Measurements from ENCODE around the gene IFITM2.

IFITM2 gene

DNA sequence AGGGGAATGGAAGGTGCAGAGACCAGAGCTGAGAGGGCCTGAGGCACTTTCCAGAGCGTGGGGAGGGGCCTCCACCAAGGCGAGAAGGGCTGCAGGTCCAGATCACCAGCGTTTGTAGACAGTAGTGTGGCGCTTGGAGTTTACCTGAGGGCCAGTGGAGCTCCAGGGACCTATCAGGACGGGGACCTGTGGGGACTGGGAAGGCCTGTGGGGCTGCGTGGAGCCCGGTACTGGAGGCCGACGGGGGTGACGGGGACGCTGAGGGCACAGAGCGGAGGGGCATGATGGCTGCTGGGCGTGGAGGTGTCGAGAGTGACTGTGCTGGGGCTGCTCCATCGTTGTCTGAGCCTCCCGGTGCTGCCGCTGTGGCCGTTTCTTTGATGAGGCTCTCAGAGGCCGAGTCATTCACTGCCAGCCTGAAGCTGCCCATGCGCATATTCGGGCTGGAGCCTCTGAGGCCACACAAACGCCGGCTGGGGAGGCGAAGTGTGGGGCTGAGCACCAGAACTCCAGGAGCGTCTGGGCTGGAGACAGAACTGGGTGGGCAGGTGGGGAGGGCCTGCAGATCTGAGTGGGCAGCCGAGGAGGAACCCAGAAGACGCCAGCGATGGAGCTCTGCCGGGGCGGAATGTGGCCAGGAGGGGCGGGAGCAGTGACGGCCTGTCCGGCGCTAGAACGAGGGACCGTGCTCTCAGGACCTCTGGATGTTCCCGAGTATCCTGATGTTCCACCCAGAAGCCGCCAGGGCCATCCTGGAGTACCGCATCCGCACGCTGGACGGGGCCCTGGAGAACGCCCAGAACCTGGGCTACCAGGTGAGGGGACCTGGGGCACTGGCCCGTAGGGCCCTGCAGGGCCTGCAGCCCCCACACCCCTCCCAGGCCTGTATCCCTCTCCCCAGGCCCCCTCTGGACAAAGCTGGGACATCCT lies 16.1 kb upstream of the IFITM2 start:
- FAIRE-seq (no peak), DNase-seq (ENCODE audit: extremely low spot score, insufficient read length, low read depth) (no peak)

DNA sequence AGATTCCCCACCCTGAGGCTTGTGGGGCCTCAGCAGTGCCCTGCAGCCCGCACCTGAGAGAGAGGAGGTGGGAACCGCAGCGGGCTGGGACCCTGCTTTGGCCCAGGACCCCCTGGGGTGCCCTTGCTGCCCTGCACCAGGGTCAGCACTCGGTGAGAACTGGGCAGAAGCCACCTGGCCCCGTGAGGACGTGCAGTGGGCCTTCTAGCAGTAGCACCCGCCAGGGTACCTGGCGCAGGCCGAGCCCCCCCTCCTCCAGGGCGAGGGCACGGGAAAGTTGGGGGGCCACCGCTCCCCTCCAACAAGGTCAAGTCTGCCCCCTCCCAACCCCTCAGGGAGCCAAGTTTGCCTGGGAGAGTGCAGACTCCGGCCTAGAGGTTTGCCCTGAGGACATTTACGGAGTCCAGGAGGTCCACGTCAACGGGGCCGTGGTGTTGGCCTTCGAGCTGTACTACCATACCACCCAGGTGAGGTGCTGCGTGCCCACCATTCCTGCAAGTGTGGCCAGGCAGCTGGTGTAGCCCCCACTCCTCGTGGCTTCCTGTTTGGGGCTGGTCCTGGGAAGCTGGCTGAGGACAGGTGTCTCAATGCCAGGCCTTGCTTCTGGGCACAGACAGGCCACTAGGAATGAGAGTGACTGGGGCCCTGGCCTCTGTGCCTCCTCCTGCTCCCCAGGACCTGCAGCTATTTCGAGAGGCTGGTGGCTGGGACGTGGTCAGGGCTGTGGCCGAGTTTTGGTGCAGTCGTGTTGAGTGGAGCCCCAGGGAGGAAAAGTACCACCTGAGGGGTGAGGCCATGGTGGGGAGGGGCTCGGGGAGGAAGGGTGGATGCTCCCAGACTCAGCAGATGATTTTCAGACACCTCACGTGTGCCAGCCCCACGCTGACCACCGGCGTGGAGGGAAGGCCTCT lies 15.2 kb upstream of the IFITM2 start:
- FAIRE-seq (no peak), DNase-seq (ENCODE audit: extremely low spot score, insufficient read length, low read depth) (no peak)

DNA sequence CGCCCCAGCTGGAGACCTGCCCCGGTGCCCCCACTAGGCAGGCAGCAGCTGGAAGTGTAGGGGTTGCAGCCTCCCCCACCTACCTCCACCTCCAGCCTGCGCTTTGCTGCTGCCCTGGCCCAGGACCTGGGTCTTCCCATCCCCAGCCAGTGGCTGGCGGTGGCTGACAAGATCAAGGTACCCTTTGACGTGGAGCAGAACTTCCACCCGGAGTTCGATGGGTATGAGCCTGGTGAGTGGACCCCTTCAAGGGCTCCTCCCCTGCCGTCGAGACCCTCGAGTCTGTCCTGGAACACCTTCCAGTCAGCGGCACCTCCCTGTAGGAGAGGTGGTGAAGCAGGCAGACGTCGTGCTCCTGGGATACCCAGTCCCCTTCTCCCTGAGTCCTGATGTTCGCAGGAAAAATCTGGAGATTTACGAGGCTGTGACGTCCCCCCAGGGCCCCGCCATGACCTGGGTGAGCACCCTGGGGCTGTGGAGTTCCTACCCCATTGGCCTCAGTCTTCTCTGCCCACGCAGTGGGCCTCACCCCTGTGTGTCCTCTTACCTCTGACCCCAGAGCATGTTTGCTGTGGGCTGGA lies 14.3 kb upstream of the IFITM2 start:
- DNase-seq (ENCODE audit: extremely low spot score, insufficient read length, low read depth), result no peak

DNA sequence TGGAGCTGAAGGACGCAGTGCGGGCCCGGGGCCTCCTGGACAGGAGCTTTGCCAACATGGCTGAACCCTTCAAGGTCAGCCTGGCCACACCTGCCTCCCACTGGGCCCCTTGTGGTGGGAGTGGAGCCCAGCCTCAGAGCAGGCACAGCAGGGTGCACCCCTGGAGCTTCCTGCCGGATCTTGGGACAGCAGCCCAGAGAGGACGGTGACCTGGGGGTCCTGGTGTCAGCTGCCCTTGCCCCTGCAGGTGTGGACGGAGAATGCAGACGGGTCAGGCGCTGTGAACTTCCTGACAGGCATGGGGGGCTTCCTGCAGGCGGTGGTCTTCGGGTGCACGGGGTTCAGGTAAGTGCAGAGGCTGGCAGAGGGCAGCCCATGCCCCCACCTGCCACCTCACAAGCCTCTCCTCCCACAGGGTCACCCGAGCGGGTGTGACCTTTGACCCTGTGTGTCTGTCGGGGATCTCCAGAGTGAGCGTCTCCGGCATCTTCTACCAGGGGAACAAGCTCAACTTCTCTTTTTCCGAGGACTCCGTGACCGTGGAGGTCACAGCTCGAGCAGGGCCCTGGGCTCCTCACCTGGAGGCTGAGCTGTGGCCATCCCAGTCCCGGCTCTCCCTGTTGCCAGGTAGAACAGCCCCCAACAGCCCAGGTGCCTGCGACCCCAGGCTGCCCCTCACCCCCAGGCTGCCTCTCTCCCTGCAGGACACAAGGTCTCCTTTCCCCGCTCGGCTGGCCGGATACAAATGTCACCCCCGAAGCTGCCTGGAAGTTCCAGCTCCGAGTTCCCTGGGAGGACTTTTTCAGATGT lies 13.6 kb upstream of the IFITM2 start:
- FAIRE-seq (no peak), DNase-seq (ENCODE audit: extremely low spot score, insufficient read length, low read depth) (no peak)

More for the DNA sequence above, 14.3 kb upstream of the IFITM2 start:
- no peak for FAIRE-seq

DNA sequence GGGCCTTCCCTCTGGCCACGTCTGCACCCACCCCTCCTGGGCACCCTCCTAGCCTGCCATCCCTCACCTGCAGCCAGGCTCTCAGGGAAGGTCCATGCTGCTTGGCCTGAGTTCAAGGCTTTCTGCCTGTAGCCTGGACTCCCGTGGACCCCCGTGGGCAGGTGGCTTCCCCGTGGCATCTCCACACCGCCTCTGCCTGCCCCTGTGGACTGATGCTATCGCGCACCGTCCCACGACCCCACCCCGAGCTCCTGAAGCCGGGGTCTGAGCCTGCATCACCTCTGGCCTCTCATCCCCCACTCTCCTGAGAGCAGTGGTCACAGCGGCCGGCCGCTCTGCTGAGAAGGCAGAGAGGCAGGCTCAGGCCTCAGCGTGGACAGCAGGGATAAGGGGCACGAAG lies 12.8 kb upstream of the IFITM2 start:
- no peak for FAIRE-seq
- DNase-seq (ENCODE audit: extremely low spot score, insufficient read length, low read depth), result no peak

DNA sequence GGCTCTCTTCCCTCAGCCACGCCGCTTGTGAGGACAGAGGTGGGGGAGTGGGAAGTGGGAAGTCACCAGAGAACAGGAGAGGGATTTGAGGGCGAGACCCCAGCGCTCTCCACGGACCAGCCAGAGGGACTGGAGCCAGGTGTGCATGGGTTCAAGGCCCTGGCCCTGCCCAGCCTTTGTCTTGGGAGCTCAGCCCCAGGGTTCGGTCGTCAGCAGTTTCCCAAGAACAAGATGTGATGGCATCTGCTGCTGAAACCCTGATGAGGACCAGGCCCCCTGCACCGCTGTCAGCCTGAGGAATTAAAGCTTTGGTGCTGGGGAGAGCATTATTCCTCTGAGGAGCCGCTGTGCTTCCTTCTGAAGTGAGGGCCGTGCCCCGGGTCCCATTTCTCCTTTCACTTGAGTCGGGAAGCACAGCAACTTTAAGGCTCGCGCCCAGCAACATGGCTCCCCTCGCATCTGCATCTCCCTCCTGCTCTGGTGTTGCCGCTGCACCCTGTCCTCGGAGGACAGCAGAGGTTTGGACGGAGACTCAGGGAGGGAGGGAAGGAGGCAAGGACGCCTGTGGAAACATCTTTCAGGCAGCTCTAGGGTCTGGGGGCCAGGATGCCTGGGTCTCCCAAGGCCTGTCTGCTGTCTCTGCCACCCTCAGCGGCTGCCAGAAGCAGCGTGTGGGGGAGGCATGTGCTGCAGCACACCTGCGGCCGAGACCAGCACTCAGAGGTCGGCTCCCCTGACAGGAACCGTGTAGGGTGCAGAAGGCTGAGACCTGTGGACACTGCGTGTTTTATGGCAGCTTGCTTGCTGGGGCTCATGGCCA lies 12.1 kb upstream of the IFITM2 start:
- FAIRE-seq (no peak), DNase-seq (ENCODE audit: extremely low spot score, insufficient read length, low read depth) (no peak)

DNA sequence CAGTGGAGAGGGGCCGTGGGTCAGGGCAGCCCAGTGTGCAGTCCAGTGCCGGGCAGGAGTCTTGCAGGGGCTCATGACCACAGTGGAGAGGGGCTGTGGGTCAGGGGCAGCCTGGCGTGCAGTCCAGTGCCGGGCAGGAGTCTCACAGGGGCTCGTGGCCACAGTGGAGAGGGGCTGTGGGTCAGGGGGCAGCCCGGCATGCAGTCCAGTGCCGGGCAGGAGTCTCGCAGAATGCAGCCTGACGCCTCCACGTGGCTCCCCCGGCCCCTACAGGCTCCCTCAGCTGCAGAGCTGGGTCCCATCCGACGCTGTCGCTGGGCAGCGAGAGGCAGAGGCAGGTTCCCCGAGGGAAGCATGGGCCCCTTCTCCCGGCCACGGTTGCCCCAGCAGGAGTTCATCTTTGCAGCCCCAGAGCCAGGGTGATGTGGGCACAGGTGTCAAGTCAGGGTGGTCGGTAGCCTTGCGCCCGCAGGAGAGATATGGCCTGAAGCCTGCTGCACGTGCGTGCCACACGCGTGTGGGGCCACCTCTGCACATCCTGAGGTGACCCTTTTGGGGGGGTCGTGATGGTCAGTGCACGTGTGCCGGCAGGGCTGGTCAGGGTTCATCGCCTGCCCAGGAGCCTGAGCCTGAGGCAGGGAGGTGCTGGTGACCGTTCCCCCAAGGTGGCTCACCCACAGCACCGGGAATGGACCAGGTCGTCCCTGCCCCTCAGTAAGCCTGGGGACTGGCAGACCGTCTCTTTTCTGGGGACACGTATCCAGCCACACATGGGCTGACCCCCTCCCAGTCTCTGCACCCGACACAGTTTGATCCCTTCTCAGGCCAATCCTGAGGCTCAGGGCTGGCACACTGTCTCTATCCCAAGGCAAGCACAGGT lies 11.2 kb upstream of the IFITM2 start:
- FAIRE-seq (no peak), DNase-seq (ENCODE audit: extremely low spot score, insufficient read length, low read depth) (no peak)

DNA sequence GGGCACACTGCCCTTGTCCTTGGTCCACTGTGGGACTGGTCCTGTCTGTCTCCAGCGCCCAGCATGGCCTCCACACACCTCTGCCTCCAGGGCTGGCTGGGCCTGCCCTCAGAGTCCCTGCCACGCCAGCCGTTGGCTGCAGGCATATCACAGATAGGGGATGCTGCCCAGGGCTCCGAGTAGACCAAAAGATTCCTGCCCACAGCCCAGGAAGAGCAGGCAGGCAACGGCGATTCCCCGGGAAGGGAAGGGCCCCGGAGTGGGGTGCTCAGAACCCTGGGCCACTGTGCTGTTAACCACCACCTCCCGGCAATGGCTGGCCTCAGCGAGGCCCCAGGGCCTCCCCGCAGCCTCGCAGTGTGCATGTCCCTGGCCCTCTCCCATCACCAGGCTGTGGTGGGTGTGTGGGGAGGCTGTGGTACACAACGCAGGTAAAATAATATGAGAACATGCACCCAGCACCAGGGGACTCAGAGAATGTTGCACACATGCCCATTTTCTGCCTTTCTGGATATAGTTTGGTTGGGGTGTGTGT lies 10.5 kb upstream of the IFITM2 start:
- no peak for DNase-seq (ENCODE audit: extremely low spot score, insufficient read length, low read depth)
- no peak for FAIRE-seq

DNA sequence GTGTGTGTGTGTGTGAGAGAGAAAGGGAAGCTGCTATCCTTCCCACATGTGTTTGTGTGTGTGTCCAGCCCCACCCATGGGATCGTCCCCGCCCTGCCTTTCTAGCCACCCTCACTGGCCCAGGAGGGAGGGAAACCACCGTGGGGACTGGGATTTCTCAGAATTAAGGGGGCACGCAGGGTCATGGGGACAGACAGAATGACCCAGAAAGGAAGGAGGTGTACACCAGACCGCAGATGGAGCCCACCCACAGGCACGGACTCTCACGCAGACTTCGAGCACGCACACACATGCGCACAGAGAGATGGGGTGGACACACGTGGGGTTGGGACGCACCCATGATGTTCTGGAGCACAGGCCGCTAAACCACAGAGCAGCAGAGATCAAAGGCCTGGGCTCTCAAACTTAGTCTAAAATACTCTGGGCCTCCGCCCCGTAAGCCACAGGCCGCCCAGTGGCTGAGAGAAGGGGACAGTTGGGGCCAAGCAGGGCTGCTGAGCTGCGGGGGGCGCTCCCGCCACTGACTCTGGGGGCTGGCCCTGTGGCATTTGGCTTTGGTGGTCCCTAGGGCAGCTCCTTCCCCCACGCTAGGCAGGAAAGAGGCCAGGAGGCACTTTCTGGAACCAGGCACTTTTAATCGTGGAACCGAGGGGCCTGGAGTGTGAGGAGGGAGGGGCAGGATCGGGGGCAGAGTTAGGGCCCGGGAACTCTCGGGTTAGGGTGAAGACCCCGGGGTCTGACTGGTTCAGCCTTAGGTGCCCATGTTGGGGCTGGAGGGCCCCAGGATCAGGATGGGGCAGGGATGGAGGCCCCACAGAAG lies 9.8 kb upstream of the IFITM2 start:
- FAIRE-seq (no peak), DNase-seq (ENCODE audit: extremely low spot score, insufficient read length, low read depth) (no peak)

DNA sequence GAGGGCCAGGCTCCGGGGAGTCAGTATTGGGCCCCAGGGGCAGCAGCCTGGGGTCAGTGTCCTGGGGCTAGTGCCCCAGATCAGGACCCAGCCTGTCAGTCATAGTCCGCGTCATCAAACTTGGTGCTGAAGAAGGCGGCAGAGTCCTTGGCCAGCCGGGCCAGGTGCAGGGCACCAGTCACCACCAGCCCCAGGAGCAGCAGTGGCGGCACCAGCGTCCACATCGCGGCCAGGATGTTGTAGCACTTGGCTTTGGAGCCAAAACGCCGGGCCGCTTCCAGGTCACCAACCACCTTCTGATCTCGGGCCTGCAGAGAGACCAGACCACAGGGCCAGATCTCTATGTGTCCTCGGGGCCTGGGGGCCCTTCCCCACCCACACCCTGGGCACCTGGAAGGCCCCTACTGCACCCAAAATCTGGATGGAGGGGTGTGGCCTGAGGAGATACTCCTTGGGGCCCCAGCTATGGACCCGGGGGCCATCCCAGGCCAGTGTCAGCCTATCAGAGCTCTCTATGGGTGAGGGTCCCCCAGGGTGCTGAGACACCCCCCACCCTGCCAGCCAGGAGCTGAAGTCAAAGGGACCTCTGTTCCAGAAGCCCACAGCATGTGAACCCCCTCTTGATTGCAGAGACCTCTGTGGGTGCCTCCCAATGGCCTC lies 9.1 kb upstream of the IFITM2 start:
- DNase-seq (ENCODE audit: extremely low spot score, insufficient read length, low read depth), result no peak
- no peak for FAIRE-seq

DNA sequence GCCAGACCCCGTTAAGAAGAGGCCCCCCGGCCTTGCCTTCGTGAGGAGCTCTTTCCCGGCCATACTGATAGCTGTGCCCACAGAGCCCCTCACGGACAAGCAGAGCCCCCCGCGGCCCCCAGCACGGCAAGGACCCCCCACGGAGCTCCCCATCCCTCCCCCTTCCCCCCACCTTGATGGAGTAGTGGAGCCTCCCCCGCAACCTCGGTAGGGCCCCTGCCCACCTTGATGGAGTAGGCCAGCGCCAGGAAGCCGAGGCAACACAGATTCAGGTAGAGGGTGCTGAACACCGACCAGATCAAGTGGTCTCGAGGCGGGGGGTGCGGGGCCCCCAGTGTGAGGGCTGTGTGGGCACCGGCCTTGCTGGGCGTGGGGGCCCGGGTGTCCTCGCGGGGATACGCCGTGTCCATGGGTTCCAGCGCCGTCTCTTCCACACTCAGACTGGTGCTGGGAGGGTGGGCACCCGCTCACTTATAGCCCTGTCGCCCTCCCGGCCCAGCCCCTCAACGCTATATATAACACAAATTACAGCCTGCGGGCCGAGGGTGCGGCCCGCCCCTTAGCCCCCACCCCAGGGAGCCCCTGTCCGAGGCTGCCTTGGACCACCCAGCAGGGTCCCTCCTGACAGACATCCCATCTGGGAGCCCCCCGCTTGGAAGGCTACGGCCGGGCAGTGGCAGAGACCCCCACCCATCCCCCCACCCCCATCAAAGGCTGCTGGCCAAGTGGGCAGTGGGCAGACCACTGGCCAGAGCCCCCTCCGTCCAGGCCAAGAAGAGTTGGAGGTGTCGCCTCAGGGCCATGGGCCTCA lies 8.3 kb upstream of the IFITM2 start, which contains the start of gene IFITM5:
IFITM5 (minus strand) TSS at position 446 of the 811 bp plus-strand sequence; CDS start at position 410, 36 bp downstream.
- DNase-seq (ENCODE audit: extremely low spot score, insufficient read length, low read depth) (no peak), FAIRE-seq (no peak)

DNA sequence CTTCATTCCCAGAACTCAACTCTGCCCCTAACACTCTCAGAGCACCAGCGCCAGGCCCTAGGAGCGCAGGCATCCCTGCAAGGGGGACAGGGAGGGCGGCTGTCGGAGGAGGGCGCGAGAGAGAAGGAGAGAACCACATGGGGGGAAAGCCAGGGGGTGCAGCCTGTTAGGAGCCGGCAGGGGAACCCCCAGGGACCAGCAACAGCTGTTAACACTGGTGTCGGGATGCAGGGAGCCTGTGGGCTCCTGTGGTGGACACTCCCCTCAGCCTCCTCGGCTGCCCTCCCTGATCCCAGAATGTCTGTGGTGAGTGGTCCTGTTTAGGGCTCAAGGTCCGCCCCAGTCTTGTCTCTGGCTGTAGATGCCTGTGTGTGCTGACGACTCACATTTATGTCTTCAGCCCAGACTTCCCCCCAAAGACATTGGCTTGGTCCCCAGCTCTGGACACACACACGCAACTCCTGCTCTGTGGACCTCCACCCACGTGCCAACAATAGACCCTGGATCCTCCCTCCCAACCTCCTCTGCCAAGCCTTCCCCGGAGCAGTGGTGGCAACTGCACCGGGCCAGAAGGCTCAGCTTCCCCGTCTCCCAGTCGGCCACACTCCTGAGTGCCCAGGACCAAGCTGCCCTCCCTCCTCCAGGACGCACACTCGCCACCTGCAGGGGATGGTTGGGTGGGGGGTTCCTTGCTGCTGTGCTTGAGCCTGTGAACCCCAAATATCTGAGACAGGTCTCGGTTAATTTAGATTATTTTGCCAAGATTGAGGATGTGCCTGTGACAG lies 7.5 kb upstream of the IFITM2 start:
- no peak for DNase-seq (ENCODE audit: extremely low spot score, insufficient read length, low read depth)

DNA sequence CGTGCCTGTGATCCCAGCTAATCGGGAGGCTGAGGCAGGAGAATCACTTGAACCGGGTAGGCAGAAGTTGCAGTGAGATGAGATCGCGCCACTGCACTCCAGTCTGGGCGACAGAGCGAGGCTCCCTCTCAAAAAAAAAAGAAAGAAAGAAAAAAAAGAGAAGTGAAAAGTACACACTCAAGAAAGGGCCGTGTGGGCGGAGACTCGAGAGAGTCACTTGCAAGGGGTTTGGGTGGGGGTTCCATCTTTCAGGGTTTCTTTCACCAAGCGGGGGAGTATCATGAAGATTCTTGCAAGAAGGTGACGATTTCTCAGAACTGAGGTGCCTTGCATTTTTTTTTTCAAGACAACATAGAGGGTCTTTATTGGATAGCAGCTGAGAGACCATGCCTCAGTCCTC lies 4.3 kb upstream of the IFITM2 start:
- FAIRE-seq (peak; percentile 21), DNase-seq (ENCODE audit: extremely low spot score, insufficient read length, low read depth) (no peak)

More for the DNA sequence above, 7.5 kb upstream of the IFITM2 start:
- FAIRE-seq, result no peak

DNA sequence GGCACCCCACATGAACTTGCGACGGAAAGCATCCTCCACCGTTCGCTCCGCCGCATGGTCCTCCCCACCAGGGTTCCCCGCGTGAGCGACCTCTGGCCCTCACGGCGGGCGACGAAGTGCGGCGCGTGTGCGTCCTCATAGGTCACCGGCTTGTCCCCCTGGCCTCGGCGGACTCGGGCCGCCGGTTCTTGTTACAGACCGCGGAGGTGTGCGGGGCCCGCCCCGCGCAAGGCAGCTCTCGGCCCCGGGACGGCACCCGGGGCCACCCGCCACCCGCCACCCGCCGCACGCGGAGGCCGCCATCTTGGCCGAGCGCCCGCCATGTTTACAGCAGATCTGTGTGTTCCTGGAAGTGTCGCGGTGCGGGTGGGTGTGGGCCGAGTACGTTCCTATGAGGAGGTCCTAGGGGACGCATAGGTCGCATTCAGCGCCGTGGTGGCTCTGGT lies 3.5 kb upstream of the IFITM2 start:
- no peak for DNase-seq (ENCODE audit: extremely low spot score, insufficient read length, low read depth)

More for the DNA sequence above, 3.5 kb upstream of the IFITM2 start:
- FAIRE-seq, result no peak

Measured in GM18507 (cell line).